ENCODE data around the gene NAMPT. TPM values are rescaled to one million over a fixed set of nuclear protein-coding genes. Genes with fewer than 3 reads are reported as not detected.
"Not testable (repeated sequence)": the region's sequence is repeated elsewhere in the genome, so short reads cannot be mapped to it uniquely, and the experiment has no call there.

Gene NAMPT
- total and polyA plus RNA-seq, 4 experiments from 2014 or later = 13.3 to 24.9 (median 17.7) TPM

DNA sequence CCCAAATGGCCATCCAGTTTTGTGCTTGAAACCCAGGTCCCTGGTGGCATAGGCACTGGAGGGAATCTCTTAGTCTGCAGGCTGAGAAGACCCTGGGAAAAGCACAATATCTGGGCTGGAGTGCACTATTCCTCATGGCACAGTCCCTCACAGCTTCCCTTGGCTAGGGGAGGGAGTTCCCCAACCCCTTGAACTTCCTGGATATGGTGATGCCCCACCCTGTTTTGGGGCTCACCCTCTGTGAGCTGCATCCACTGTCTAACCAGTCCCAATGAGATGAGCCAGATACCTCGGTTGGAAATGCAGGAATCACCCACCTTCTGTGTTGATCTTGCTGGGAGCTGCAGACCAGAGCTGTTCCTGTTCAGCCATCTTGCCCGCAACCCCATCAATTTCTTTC lies 19.8 kb upstream of the NAMPT start:
- H3K27ac Mint-ChIP-seq = no peak overlapping the region
- H3K4me1 Mint-ChIP-seq = no peaks in the 10 kb centered on the region

DNA sequence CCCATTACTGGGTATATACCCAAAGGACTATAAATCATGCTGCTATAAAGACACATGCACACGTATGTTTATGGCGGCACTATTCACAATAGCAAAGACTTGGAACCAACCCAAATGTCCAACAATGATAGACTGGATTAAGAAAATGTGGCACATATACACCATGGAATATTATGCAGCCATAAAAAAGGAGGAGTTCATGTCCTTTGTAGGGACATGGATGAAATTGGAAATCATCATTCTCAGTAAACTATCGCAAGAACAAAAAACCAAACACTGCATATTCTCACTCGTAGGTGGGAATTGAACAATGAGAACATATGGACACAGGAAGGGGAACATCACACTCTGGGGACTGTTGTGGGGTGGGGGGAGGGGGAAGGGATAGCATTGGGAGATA lies 13.8 kb upstream of the NAMPT start:
- H3K4me3 ChIP-seq (ENCODE audit: low read length in 2 of 2); intact Hi-C loops (cut with micrococcal nuclease); H3K27ac ChIP-seq (ENCODE audit: low read depth, low read length); H3K9me3 ChIP-seq (ENCODE audit: control insufficient read depth in 1 of 2, low read length in 2 of 2); H3K36me3 ChIP-seq (ENCODE audit: insufficient read depth, low read length); H3K4me1 ChIP-seq (ENCODE audit: insufficient read depth, low read length); H3K27ac Mint-ChIP-seq; CTCF ChIA-PET (ENCODE audit: partially characterized antibody); H3K36me3 Mint-ChIP-seq; H3K27me3 ChIP-seq (ENCODE audit: insufficient read depth, low read length); DNase-seq; H3K4me1 Mint-ChIP-seq; POLR2A ChIA-PET (ENCODE audit: partially characterized antibody); H3K4me3 Mint-ChIP-seq: not testable (repeated sequence)
- H3K9me3 Mint-ChIP-seq = peaks cover 11 to 28% (median 23%) of the 10 kb centered on the region in 8 donors
- peaks cover 1 to 16% of the 10 kb centered on the region in 2 donors for H3K27me3 Mint-ChIP-seq

More for the DNA sequence above, 19.8 kb upstream of the NAMPT start:
- Histone ChIP-seq H3K27me3 (ENCODE audit: insufficient read depth, low read length) (no peaks in the 10 kb centered on the region), H3K36me3 (ENCODE audit: insufficient read depth, low read length) (no peaks in the 10 kb centered on the region), H3K27ac (ENCODE audit: low read depth, low read length) (no peak overlapping the region), H3K4me1 (ENCODE audit: insufficient read depth, low read length) (no peaks in the 10 kb centered on the region), H3K9me3 (ENCODE audit: control insufficient read depth in 1 of 2, low read length in 2 of 2) (no peaks in the 10 kb centered on the region), H3K4me3 (ENCODE audit: low read length in 2 of 2) (no peak overlapping the region)
- Mint-ChIP-seq H3K27me3 (peaks cover 1 to 26% of the 10 kb centered on the region in 2 donors), H3K4me3 (no peak overlapping the region), H3K36me3 (peaks cover 0 to 5% of the 10 kb centered on the region in 2 donors), H3K9me3 (peaks cover 11 to 38% (median 32%) of the 10 kb centered on the region in 8 donors)
- intact Hi-C loops (cut with micrococcal nuclease) = no loop called here
- ChIA-PET CTCF (ENCODE audit: partially characterized antibody) (no interaction called here), POLR2A (ENCODE audit: partially characterized antibody) (no interaction called here)
- no peak for DNase-seq

DNA sequence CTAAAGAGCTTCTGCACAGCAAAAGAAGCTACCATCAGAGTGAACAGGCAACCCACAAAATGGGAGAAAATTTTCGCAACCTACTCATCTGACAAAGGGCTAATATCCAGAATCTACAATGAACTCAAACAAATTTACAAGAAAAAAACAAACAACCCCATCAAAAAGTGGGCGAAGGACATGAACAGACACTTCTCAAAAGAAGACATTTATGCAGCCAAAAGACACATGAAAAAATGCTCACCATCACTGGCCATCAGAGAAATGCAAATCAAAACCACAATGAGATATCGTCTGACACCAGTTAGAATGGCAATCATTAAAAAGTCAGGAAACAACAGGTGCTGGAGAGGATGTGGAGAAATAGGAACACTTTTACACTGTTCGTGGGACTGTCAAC lies 13.4 kb upstream of the NAMPT start:
- H3K4me1 Mint-ChIP-seq; DNase-seq; H3K36me3 Mint-ChIP-seq; H3K4me3 Mint-ChIP-seq; H3K36me3 ChIP-seq (ENCODE audit: insufficient read depth, low read length); intact Hi-C loops (cut with micrococcal nuclease); POLR2A ChIA-PET (ENCODE audit: partially characterized antibody); H3K9me3 ChIP-seq (ENCODE audit: control insufficient read depth in 1 of 2, low read length in 2 of 2); CTCF ChIA-PET (ENCODE audit: partially characterized antibody); H3K4me1 ChIP-seq (ENCODE audit: insufficient read depth, low read length); H3K27ac Mint-ChIP-seq; H3K27me3 ChIP-seq (ENCODE audit: insufficient read depth, low read length); H3K27ac ChIP-seq (ENCODE audit: low read depth, low read length); H3K4me3 ChIP-seq (ENCODE audit: low read length in 2 of 2): not testable (repeated sequence)
- H3K9me3 Mint-ChIP-seq = peaks cover 11 to 23% (median 21%) of the 10 kb centered on the region in 8 donors
- peaks cover 1 to 14% of the 10 kb centered on the region in 2 donors for H3K27me3 Mint-ChIP-seq

- CTCF ChIA-PET (ENCODE audit: partially characterized antibody) = no interaction called here
- intact Hi-C loops (cut with micrococcal nuclease) = no loop called here
- POLR2A ChIA-PET (ENCODE audit: partially characterized antibody) = no interaction called here
Observed at GRCh38 chr7:106294334-106294733, 9.6 kb upstream of the NAMPT start.

DNA sequence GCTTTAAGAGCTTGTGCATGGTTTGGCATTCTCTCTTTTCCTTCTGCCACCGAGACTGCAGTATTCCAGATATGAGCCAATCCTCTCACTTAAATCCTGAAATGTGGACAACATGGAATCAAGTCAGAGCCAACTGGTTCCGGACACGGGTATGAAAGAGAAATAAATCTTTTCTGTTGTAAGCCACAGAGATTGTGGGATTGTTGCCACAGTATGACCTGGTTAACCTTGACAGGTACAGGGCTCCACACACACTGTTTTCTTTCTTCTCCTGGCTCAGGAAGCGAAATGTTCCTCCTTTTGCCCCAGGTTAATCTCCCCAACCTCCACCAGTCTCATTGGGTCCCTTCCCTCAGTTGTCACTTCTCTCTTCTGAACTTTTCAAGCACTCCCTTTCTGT lies 6.5 kb upstream of the NAMPT start:
- intact Hi-C loops (cut with micrococcal nuclease) = no loop called here
- Mint-ChIP-seq H3K4me1 (peaks cover under 1% of the 10 kb centered on the region in 4 donors), H3K36me3 (no peaks in the 10 kb centered on the region), H3K27ac (no peak overlapping the region), H3K27me3 (peaks cover 2% of the 10 kb centered on the region in 2 donors), H3K4me3 (no peak overlapping the region), H3K9me3 (no peaks in the 10 kb centered on the region)
- Histone ChIP-seq H3K9me3 (ENCODE audit: control insufficient read depth in 1 of 2, low read length in 2 of 2) (no peaks in the 10 kb centered on the region), H3K36me3 (ENCODE audit: insufficient read depth, low read length) (no peaks in the 10 kb centered on the region), H3K4me1 (ENCODE audit: insufficient read depth, low read length) (no peaks in the 10 kb centered on the region), H3K4me3 (ENCODE audit: low read length in 2 of 2) (no peak overlapping the region), H3K27ac (ENCODE audit: low read depth, low read length) (no peak overlapping the region), H3K27me3 (ENCODE audit: insufficient read depth, low read length) (no peaks in the 10 kb centered on the region)
- ChIA-PET POLR2A (ENCODE audit: partially characterized antibody) (no interaction called here), CTCF (ENCODE audit: partially characterized antibody) (no interaction called here)
- no peak for DNase-seq

More at GRCh38 chr7:106294334-106294733, 9.6 kb upstream of the NAMPT start:
- no peaks in the 10 kb centered on the region for H3K4me1 Mint-ChIP-seq
- DNase-seq = no peak
- no peak overlapping the region for H3K4me3 ChIP-seq (ENCODE audit: low read length in 2 of 2)
- H3K27me3 ChIP-seq (ENCODE audit: insufficient read depth, low read length) = no peaks in the 10 kb centered on the region
- H3K4me3 Mint-ChIP-seq = no peak overlapping the region
- H3K4me1 ChIP-seq (ENCODE audit: insufficient read depth, low read length) = no peaks in the 10 kb centered on the region
- no peaks in the 10 kb centered on the region for H3K9me3 ChIP-seq (ENCODE audit: control insufficient read depth in 1 of 2, low read length in 2 of 2)
- H3K36me3 Mint-ChIP-seq = no peaks in the 10 kb centered on the region
- H3K27ac Mint-ChIP-seq = no peak overlapping the region
- no peak overlapping the region for H3K27ac ChIP-seq (ENCODE audit: low read depth, low read length)
- H3K36me3 ChIP-seq (ENCODE audit: insufficient read depth, low read length) = no peaks in the 10 kb centered on the region
- no peaks in the 10 kb centered on the region for H3K9me3 Mint-ChIP-seq
- peaks cover 2 to 4% of the 10 kb centered on the region in 2 donors for H3K27me3 Mint-ChIP-seq

- CTCF ChIA-PET (ENCODE audit: partially characterized antibody) = no interaction called here
Observed at GRCh38 chr7:106290319-106290718, 5.5 kb upstream of the NAMPT start.

GRCh38 chr7:106289848-106290247 lies 5.1 kb upstream of the NAMPT start:
- no peak overlapping the region for H3K4me3 Mint-ChIP-seq
- peaks cover 0 to 2% of the 10 kb centered on the region in 2 donors for H3K27me3 Mint-ChIP-seq
- H3K36me3 Mint-ChIP-seq = peaks cover 0 to under 1% of the 10 kb centered on the region in 2 donors
- POLR2A ChIA-PET (ENCODE audit: partially characterized antibody) = no interaction called here
- CTCF ChIA-PET (ENCODE audit: partially characterized antibody) = no interaction called here
- intact Hi-C loops (cut with micrococcal nuclease) = loop anchor here (5.0 kb wide), 1 partner anchor 1452 kb away; the partner anchor contains the start of gene CBLL1
- no peaks in the 10 kb centered on the region for H3K9me3 ChIP-seq (ENCODE audit: control insufficient read depth in 1 of 2, low read length in 2 of 2)
- H3K4me1 Mint-ChIP-seq = peaks cover 4 to 13% (median 8%) of the 10 kb centered on the region in 4 donors
- H3K27me3 ChIP-seq (ENCODE audit: insufficient read depth, low read length) = no peaks in the 10 kb centered on the region
- no peak overlapping the region for H3K4me3 ChIP-seq (ENCODE audit: low read length in 2 of 2)
- H3K36me3 ChIP-seq (ENCODE audit: insufficient read depth, low read length) = no peaks in the 10 kb centered on the region
- no peak for DNase-seq
- H3K4me1 ChIP-seq (ENCODE audit: insufficient read depth, low read length) = peaks cover 9% of the 10 kb centered on the region
- H3K27ac Mint-ChIP-seq = no peak overlapping the region
- H3K9me3 Mint-ChIP-seq = no peaks in the 10 kb centered on the region
- no peak overlapping the region for H3K27ac ChIP-seq (ENCODE audit: low read depth, low read length)

More at GRCh38 chr7:106290319-106290718, 5.5 kb upstream of the NAMPT start:
- no peak for DNase-seq
- Mint-ChIP-seq H3K27me3 (peaks cover 0 to 2% of the 10 kb centered on the region in 2 donors), H3K4me1 (peaks cover 4 to 10% (median 7%) of the 10 kb centered on the region in 4 donors), H3K27ac (peak overlapping the region in 1 of 7 donors; percentile 60), H3K4me3 (no peak overlapping the region), H3K36me3 (no peaks in the 10 kb centered on the region), H3K9me3 (no peaks in the 10 kb centered on the region)
- intact Hi-C loops (cut with micrococcal nuclease) = no loop called here
- no peaks in the 10 kb centered on the region for H3K9me3 ChIP-seq (ENCODE audit: control insufficient read depth in 1 of 2, low read length in 2 of 2)
- peaks cover 9% of the 10 kb centered on the region for H3K4me1 ChIP-seq (ENCODE audit: insufficient read depth, low read length)
- no peaks in the 10 kb centered on the region for H3K27me3 ChIP-seq (ENCODE audit: insufficient read depth, low read length)
- H3K4me3 ChIP-seq (ENCODE audit: low read length in 2 of 2) = no peak overlapping the region
- no peaks in the 10 kb centered on the region for H3K36me3 ChIP-seq (ENCODE audit: insufficient read depth, low read length)
- H3K27ac ChIP-seq (ENCODE audit: low read depth, low read length) = no peak overlapping the region
- POLR2A ChIA-PET (ENCODE audit: partially characterized antibody) = no interaction called here

GRCh38 chr7:106288263-106288662 lies 3.5 kb upstream of the NAMPT start:
- Mint-ChIP-seq H3K27ac (peak overlapping the region in 2 of 7 donors; percentile 13 to 22), H3K9me3 (no peaks in the 10 kb centered on the region), H3K36me3 (peaks cover 0 to 6% of the 10 kb centered on the region in 2 donors), H3K27me3 (peaks cover 0 to 2% of the 10 kb centered on the region in 2 donors), H3K4me1 (peaks cover 10 to 22% (median 14%) of the 10 kb centered on the region in 4 donors), H3K4me3 (peak overlapping the region in 1 of 8 donors; percentile 50)
- DNase-seq = no peak
- no peak overlapping the region for H3K4me3 ChIP-seq (ENCODE audit: low read length in 2 of 2)
- intact Hi-C loops (cut with micrococcal nuclease) = loop anchor here (5.0 kb wide), 1 partner anchor 1454 kb away; the partner anchor contains the start of gene CBLL1
- H3K36me3 ChIP-seq (ENCODE audit: insufficient read depth, low read length) = no peaks in the 10 kb centered on the region
- H3K27me3 ChIP-seq (ENCODE audit: insufficient read depth, low read length) = no peaks in the 10 kb centered on the region
- no peaks in the 10 kb centered on the region for H3K9me3 ChIP-seq (ENCODE audit: control insufficient read depth in 1 of 2, low read length in 2 of 2)
- H3K27ac ChIP-seq (ENCODE audit: low read depth, low read length) = no peak overlapping the region
- CTCF ChIA-PET (ENCODE audit: partially characterized antibody) = no interaction called here
- POLR2A ChIA-PET (ENCODE audit: partially characterized antibody) = no interaction called here
- peaks cover 16% of the 10 kb centered on the region for H3K4me1 ChIP-seq (ENCODE audit: insufficient read depth, low read length)

Data from CD4-positive, alpha-beta memory T cell (primary cell).